HG03097 (cell line): ENCODE results near the gene FBLN2.
"Not testable (repeated sequence)": the region's sequence is repeated elsewhere in the genome, so short reads cannot be mapped to it uniquely, and the experiment has no call there.

ENCODE experiments used
- ATAC-seq: cut with Tn5 transposase; IDR thresholded peaks from one replicate; pipeline ENCODE4 v1.9.1; 2021; ENCODE audit not compliant: unreplicated experiment, low FRiP score

Gene FBLN2

GRCh38 chr3:13548696-13549622, at the start of gene FBLN2:
Gene FBLN2 (plus strand): TSS chr3:13549125. CDS start chr3:13570356, 21,231 bp downstream.
- no peak for ATAC-seq

GRCh38 chr3:13499246-13499645, 49.7 kb upstream of the FBLN2 start:
- ATAC-seq = not testable (repeated sequence)

- no peak for ATAC-seq
Measured at GRCh38 chr3:13500133-13500885, 48.6 kb upstream of the FBLN2 start.

- ATAC-seq = no peak
Measured at GRCh38 chr3:13501056-13501455, 47.9 kb upstream of the FBLN2 start.

GRCh38 chr3:13501521-13501920, 47.4 kb upstream of the FBLN2 start:
- no peak for ATAC-seq

- no peak for ATAC-seq
Measured at GRCh38 chr3:13501958-13502790, 46.8 kb upstream of the FBLN2 start.

GRCh38 chr3:13502791-13503060, 46.2 kb upstream of the FBLN2 start:
- ATAC-seq = no peak

- no peak for ATAC-seq
Measured at GRCh38 chr3:13504161-13504831, 44.6 kb upstream of the FBLN2 start.

GRCh38 chr3:13505147-13506130, 43.5 kb upstream of the FBLN2 start:
- ATAC-seq = no peak

- no peak for ATAC-seq
Measured at GRCh38 chr3:13506239-13506638, 42.7 kb upstream of the FBLN2 start.

GRCh38 chr3:13506680-13507079, 42.2 kb upstream of the FBLN2 start:
- ATAC-seq = no peak

GRCh38 chr3:13507247-13507569, 41.7 kb upstream of the FBLN2 start:
- ATAC-seq = no peak

- ATAC-seq = no peak
Measured at GRCh38 chr3:13507570-13508339, 41.2 kb upstream of the FBLN2 start.

- no peak for ATAC-seq
Measured at GRCh38 chr3:13508496-13508895, 40.4 kb upstream of the FBLN2 start.

- no peak for ATAC-seq
Measured at GRCh38 chr3:13509059-13509815, 39.7 kb upstream of the FBLN2 start.

- no peak for ATAC-seq
Measured at GRCh38 chr3:13509816-13510192, 39.1 kb upstream of the FBLN2 start.

GRCh38 chr3:13512451-13512850, 36.5 kb upstream of the FBLN2 start:
- ATAC-seq = no peak
